HUES48 (cell line): ENCODE data around the gene ZNF775.
"Not testable (repeated sequence)": the region's sequence is repeated elsewhere in the genome, so short reads cannot be mapped to it uniquely, and the experiment has no call there.

ENCODE experiments used
- H3K27ac ChIP-seq: one replicate; pipeline ENCODE4 v1.7.0; 2013; ENCODE audit warnings: low read depth, low read length, inconsistent platforms
- H3K27me3 ChIP-seq: 2 replicates; pipeline ENCODE4 v1.6.1; 2013; ENCODE audit warnings: mild to moderate bottlenecking, low read length; ENCODE audit not compliant: control insufficient read depth, insufficient read depth
- H3K36me3 ChIP-seq: 2 replicates; pipeline ENCODE4 v1.6.1; 2013; ENCODE audit warnings: low read length; ENCODE audit not compliant: control insufficient read depth, insufficient read depth
- H3K4me1 ChIP-seq: 2 replicates; pipeline ENCODE4 v1.6.1; 2013; ENCODE audit warnings: mild to moderate bottlenecking, low read length; ENCODE audit not compliant: control insufficient read depth, insufficient read depth
- H3K4me3 ChIP-seq: 2 replicates; pipeline ENCODE4 v1.5.1; 2013; ENCODE audit warnings: mild to moderate bottlenecking, low read depth, low read length
- H3K9ac ChIP-seq: 2 replicates; pipeline ENCODE4 v1.6.1; 2013; ENCODE audit warnings: mild to moderate bottlenecking, low read depth, low read length, moderate library complexity
- H3K9me3 ChIP-seq: 2 replicates; pipeline ENCODE4 v1.6.1; 2013; ENCODE audit warnings: low read length; ENCODE audit not compliant: control insufficient read depth, insufficient read depth

ZNF775 gene

GRCh38 chr7:150384406-150385301, 5.5 kb downstream of the ZNF775 start:
- peaks cover 29% of the 10 kb centered on the region for H3K36me3 ChIP-seq
- H3K9ac ChIP-seq, result no peak overlapping the region
- peak overlapping the region; percentile 33; the same call in 1 of the 2 replicates for H3K4me3 ChIP-seq
- peaks cover 56% of the 10 kb centered on the region for H3K4me1 ChIP-seq
- H3K9me3 ChIP-seq, result no peaks in the 10 kb centered on the region
- no peaks in the 10 kb centered on the region for H3K27me3 ChIP-seq
- H3K27ac ChIP-seq, result peak overlapping the region; percentile 96

GRCh38 chr7:150385302-150385723, 6.2 kb downstream of the ZNF775 start:
- Histone ChIP-seq H3K9ac (no peak overlapping the region), H3K27ac (peak overlapping the region; percentile 96), H3K36me3 (peaks cover 36% of the 10 kb centered on the region), H3K4me3 (no peak overlapping the region), H3K9me3 (no peaks in the 10 kb centered on the region), H3K4me1 (peaks cover 53% of the 10 kb centered on the region), H3K27me3 (no peaks in the 10 kb centered on the region)

DNA sequence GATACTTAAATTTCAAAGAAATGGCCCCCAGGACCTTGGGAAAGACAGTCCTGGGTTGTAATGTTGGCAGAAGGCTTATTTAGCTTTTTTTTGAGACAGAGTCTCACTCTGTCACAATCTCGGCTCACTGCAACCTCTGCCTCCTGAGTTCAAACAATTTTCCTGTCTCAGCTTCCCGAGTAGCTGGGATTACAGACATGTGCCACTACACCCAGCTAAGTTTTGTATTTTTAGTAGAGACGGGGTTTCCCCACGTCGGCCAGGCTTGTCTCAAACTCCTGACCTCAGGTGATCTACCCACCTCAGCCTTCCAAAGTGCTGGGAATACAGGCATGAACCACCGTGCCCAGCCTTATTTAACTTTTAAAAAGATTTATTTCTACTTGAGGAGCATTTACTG, 6.8 kb downstream of the ZNF775 start:
- not testable (repeated sequence) for H3K27me3 ChIP-seq, H3K4me3 ChIP-seq, H3K9ac ChIP-seq, H3K9me3 ChIP-seq
- Histone ChIP-seq H3K27ac (peak overlapping the region; percentile 96), H3K36me3 (peaks cover 42% of the 10 kb centered on the region), H3K4me1 (peaks cover 47% of the 10 kb centered on the region)

- Histone ChIP-seq H3K9me3 (no peaks in the 10 kb centered on the region), H3K9ac (no peak overlapping the region), H3K4me3 (no peak overlapping the region), H3K27me3 (no peaks in the 10 kb centered on the region), H3K36me3 (peaks cover 41% of the 10 kb centered on the region), H3K4me1 (peaks cover 38% of the 10 kb centered on the region), H3K27ac (no peak overlapping the region)
Measured at GRCh38 chr7:150388306-150388705, 9.2 kb downstream of the ZNF775 start.

GRCh38 chr7:150388709-150389531, 9.8 kb downstream of the ZNF775 start:
- Histone ChIP-seq H3K36me3 (peaks cover 41% of the 10 kb centered on the region), H3K27me3 (no peaks in the 10 kb centered on the region), H3K9ac (no peak overlapping the region), H3K27ac (no peak overlapping the region), H3K9me3 (no peaks in the 10 kb centered on the region), H3K4me3 (no peak overlapping the region), H3K4me1 (peaks cover 38% of the 10 kb centered on the region)

- no peak overlapping the region for H3K4me3 ChIP-seq
- peaks cover 41% of the 10 kb centered on the region for H3K36me3 ChIP-seq
- no peak overlapping the region for H3K27ac ChIP-seq
- no peaks in the 10 kb centered on the region for H3K27me3 ChIP-seq
- peaks cover 38% of the 10 kb centered on the region for H3K4me1 ChIP-seq
- H3K9me3 ChIP-seq, result no peaks in the 10 kb centered on the region
- H3K9ac ChIP-seq, result no peak overlapping the region
Measured at GRCh38 chr7:150389532-150389816, 10.3 kb downstream of the ZNF775 start.

GRCh38 chr7:150390205-150390604, 11.1 kb downstream of the ZNF775 start:
- H3K4me1 ChIP-seq, result peaks cover 35% of the 10 kb centered on the region
- H3K9me3 ChIP-seq, result no peaks in the 10 kb centered on the region
- no peak overlapping the region for H3K4me3 ChIP-seq
- H3K36me3 ChIP-seq, result peaks cover 41% of the 10 kb centered on the region
- no peak overlapping the region for H3K9ac ChIP-seq
- no peak overlapping the region for H3K27ac ChIP-seq
- no peaks in the 10 kb centered on the region for H3K27me3 ChIP-seq

DNA sequence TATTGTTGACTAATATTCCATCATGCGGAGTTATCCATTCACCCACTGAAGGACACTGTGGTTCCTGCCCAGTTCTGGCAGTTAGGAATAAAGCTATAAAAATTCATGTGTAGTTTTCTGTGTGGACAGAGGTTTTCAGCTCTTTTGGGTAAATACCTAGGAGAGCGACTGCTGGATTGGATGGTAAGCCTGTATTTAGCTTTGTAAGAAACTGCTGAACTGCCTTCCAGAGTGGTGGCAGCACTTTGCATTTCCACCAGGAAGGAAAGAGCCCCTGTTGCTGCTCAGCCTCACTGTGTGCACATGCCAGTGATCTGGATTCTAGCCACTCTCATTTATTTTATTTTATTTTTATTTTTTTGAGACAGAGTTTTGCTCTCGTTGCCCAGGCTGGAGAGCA, 14.2 kb downstream of the ZNF775 start:
- H3K27me3 ChIP-seq, result no peaks in the 10 kb centered on the region
- H3K9ac ChIP-seq, result no peak overlapping the region
- no peak overlapping the region for H3K27ac ChIP-seq
- H3K4me3 ChIP-seq, result no peak overlapping the region
- H3K9me3 ChIP-seq, result no peaks in the 10 kb centered on the region
- peaks cover 24% of the 10 kb centered on the region for H3K4me1 ChIP-seq
- peaks cover 54% of the 10 kb centered on the region for H3K36me3 ChIP-seq

DNA sequence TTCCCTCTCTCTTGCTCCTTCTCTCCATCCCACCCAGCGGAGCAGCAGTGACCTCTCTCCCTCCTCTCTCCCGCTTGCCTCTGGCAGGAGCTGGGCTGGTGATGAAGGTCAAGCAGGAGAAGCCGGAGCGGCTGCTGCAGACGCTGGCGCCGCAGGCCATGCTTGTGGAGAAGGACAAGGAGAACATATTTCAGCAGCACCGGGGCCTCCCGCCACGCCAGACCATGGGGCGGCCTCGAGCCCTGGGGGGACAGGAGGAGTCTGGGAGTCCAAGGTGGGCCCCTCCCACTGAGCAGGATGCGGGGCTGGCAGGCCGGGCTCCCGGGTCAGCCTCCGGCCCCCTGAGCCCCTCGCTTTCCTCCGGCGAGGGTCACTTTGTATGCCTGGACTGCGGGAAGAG, 17.3 kb downstream of the ZNF775 start:
- H3K27ac ChIP-seq, result no peak overlapping the region
- H3K36me3 ChIP-seq, result peaks cover 32% of the 10 kb centered on the region
- no peak overlapping the region for H3K4me3 ChIP-seq
- no peak overlapping the region for H3K9ac ChIP-seq
- peaks cover 46% of the 10 kb centered on the region for H3K4me1 ChIP-seq
- H3K27me3 ChIP-seq, result no peaks in the 10 kb centered on the region
- H3K9me3 ChIP-seq, result no peaks in the 10 kb centered on the region

- no peak overlapping the region for H3K4me3 ChIP-seq
- H3K27me3 ChIP-seq, result no peaks in the 10 kb centered on the region
- no peaks in the 10 kb centered on the region for H3K9me3 ChIP-seq
- H3K4me1 ChIP-seq, result peaks cover 50% of the 10 kb centered on the region
- H3K36me3 ChIP-seq, result peaks cover 32% of the 10 kb centered on the region
- no peak overlapping the region for H3K27ac ChIP-seq
- H3K9ac ChIP-seq, result no peak overlapping the region
Measured at GRCh38 chr7:150396851-150397260, 17.7 kb downstream of the ZNF775 start.
